GM21360 (cell line): ENCODE results near the gene HDAC4.
"Not testable (repeated sequence)": the region's sequence is repeated elsewhere in the genome, so short reads cannot be mapped to it uniquely, and the experiment has no call there.

Source experiments
- ATAC-seq: cut with Tn5 transposase; IDR thresholded peaks from one replicate; pipeline ENCODE4 v1.9.1; 2021; ENCODE audit warnings: mild to moderate bottlenecking, moderate library complexity; ENCODE audit not compliant: unreplicated experiment

Gene HDAC4

GRCh38 chr2:239082425-239082824 lies 318.4 kb downstream of the HDAC4 start:
- ATAC-seq, result no peak

- ATAC-seq, result no peak
Observed at GRCh38 chr2:239081622-239082021, 319.2 kb downstream of the HDAC4 start.

DNA sequence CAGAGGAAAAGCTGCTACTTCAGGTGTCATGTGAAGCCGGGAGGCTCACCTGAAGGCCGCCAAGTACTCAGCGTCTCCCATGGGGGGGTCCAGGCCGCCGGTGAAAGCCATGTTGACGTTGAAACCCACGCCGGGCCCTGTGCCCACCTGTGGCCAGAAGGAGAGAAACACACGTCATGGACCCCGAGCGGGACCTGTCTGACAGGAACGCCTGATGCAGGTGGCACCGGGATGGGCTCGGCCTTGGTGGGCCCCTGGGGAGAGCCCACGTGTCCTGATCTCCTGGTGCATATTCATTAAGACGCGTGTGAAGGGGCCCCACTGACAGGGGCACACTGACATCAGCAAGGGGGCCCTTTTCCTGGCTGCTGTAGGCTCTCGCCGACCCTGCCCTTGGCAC lies 319.8 kb downstream of the HDAC4 start:
- no peak for ATAC-seq

- no peak for ATAC-seq
Observed at GRCh38 chr2:239079671-239080294, 321.0 kb downstream of the HDAC4 start.

DNA sequence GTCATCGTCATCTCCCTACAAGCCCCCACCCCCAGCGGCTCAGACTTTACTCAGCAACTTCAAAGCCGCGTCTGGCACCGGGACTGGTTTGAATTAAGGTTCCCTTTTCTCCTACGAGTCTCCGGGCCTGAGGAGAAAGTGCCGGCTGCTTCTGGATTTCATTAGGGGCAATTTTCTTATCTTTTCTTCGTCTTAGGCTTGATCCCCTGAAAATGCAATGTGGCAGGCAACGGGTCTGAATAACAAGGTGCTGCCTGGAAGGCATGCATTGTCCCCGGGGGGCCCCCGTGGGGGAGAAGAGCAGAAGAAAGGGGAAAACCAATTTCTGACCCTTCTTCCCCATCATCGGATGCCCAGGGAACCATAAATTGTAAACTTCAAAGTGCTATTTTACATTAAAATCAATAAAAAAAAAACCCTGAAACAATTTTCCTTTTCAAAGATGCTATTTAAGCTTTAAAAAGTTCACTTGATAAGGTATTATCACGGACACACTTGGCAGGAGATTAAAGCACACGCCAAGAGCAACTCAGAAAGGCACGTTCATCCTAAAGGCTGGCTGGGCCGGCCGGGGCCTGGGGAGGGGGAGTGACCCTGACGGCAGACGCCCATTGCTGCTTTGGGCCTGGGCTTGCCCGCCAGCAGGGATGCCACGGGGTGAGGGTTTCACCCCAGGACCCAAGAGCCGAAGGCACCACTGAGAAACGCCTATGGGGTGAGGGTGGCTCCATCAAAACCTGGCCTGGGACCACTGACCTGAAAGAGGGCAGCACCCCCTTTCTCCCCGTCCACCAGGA lies 322.5 kb downstream of the HDAC4 start:
- ATAC-seq, result no peak

DNA sequence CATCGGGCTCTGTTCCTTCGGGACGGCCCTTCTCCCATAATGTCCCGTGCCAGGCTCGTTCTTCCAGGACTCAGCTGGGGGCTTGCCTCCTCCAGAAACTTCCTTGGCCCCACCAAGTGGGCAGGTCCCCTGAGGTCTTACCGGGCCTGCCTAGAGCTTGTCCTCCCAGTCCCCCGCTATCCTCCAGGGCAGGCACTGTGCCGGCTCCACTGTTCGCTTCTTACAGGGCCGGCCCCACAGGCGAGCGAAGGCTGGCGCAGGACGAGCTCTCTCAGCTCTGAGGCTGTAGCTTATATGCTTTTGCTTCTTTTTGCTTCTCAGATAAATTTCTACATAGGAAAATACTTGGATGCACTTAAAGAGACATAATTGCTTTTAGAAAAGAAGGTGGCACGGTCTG lies 323.6 kb downstream of the HDAC4 start:
- no peak for ATAC-seq

- no peak for ATAC-seq
Observed at GRCh38 chr2:239075918-239076758, 324.7 kb downstream of the HDAC4 start.

DNA sequence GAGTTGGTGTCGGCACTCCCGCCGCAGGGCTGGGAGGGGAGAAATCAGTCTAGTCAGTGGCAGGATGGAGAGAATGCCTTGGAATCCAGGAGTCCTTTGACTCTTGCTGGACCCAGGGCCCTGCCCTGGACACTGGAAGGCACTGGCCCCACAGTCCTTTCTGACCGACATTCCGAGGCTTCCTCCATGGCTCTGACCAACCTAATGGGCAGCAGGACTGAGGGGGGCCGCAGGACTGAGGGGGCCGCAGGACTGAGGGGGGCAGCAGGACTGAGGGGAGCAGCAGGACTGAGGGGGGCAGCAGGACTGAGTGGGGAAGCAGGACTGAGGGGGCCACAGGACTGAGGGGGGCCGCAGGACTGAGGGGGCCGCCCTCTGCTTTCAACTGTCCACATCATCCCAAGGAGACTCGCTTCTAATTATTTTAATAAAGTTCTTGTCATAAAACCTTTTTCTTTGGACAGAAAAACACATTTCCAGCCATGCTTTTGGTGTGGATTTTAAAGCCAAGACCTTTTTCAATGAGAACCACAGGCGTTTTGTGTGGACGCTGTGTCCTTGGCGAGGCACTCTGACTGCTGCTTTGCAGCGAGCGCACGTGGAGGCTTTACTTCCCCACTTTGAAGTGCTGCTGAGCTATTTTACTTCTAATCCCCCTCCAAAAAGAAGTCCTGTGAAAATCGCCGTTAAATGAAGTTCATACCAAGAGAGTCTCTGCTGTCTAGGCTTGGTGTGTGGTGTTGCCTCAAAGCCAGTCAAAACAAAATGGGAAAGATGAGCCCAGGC lies 326.9 kb downstream of the HDAC4 start:
- no peak for ATAC-seq

GRCh38 chr2:239073270-239073669 lies 327.6 kb downstream of the HDAC4 start:
- no peak for ATAC-seq

DNA sequence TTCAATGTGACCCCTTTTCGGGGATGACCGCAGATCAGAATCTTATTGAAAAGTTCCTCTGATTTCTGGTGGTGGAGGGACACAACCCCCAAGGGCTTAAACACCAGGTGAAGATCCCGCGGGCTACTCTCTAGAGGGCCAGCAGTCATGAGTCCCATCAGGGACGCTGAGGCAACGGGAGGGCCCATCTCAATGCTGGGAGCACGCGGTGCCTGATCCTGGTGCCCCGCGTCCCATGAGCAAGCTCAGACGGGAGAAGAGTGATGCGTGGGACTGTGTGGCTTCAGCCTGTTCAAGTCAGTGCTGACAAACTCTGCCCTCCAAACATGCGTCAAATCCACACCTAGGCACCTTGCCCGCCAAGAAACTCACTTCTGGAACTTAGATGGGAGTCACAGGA lies 328.0 kb downstream of the HDAC4 start:
- ATAC-seq, result no peak

- no peak for ATAC-seq
Observed at GRCh38 chr2:239070466-239070865, 330.4 kb downstream of the HDAC4 start.

DNA sequence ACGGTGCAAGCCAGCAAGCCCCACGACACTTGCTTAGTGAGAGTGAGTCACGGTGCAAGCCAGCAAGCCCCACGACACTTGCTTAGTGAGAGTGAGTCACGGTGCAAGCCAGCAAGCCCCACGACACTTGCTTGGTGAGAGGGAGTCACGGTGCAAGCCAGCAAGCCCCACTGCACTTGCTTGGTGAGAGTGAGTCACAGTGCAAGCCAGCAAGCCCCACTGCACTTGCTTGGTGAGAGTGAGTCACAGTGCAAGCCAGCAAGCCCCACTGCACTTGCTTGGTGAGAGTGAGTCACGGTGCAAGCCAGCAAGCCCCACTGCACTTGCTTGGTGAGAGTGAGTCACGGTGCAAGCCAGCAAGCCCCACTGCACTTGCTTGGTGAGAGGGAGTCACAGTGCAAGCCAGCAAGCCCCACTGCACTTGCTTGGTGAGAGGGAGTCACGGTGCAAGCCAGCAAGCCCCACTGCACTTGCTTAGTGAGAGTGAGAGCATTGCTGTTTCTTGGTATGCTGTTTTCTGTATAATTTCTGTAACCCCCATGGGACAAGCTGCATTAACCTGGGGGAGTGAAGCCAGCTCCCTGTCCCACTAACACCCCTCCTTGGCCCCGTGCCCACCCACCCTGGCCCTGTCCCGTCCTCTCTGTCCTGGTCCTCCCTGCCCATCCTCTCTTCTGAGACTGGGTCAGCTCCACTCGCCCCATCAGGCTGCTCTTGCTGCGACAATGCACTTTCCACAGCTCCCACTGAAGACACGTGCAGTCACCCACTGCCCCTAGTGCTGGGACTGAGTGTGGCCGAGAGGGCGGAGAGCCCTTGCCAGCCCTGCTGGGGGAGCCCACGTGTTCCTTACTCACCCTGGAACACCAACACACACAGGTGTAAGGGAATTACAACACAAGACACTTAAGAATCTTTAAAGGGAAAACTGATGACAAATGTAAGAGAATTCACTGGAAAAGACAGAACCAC lies 331.2 kb downstream of the HDAC4 start:
- not testable (repeated sequence) for ATAC-seq

DNA sequence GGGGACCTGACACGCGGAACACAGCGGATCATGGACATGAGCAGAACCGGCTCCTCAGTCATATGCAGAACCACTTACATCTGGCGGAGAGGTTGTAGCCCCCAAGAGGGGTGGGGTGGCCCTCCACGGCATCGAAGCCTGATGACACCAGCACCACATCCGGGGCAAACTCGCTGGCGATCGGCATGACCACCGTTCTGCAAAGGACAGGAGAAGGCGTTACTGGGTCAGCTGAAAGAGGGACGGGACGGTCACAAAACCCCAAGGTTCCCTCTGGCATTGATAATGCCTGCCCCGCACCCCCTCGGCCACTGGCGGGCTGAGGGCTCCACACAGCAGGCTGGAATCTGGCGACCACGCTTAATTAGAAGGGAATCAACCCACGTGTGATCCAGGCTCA lies 332.4 kb downstream of the HDAC4 start:
- ATAC-seq, result no peak

DNA sequence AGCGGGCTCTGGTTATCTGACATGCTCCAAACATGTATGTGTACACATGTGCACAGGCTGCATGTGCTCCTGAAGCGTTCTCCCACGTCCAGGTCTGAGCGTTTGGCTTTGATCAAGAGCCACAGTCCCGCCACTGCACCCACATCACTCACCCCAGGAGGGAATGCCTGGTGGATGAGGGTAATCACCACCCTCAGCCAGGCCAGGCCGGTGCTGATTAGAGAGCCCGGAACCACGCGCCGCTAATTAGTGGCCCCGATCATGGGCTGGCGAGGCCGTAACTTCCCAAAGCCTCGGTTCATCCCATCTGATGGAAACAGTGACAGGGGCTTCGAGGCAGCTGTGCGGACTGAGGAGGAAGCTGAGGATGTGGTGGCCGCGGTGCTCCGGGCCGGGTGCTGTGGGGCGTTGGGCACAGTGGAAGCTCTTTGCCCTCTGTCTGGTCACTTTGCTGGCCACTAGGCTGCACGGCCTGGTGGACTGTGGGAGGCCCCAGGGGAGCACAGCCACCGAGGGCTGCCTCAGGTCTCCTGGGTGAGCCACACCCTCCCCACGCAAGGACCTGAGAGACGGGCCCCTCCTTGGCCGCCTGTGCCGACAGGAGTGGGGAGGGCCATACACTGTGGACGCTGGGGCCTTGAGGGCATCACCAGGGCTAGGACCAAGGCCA lies 333.5 kb downstream of the HDAC4 start:
- no peak for ATAC-seq

DNA sequence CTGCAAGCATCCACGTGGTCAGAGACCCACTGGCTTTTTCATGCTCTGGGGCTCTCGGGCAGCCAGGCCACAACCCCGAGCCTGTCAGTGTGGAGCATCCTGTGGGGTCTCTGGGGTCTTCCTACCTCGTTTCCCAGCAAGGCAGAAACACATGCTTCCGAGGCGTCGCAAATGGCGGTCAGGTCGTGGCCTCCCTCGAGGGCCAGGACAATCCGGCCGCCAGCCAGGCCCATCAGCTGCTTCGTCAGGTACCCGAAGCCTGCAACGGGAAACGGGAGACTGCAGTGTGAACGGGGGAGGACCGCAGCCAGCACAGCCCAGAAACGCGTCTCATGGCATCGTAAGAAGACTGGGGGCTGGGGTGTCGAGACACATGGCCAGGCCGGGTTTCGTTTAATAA lies 334.2 kb downstream of the HDAC4 start:
- ATAC-seq, result no peak

DNA sequence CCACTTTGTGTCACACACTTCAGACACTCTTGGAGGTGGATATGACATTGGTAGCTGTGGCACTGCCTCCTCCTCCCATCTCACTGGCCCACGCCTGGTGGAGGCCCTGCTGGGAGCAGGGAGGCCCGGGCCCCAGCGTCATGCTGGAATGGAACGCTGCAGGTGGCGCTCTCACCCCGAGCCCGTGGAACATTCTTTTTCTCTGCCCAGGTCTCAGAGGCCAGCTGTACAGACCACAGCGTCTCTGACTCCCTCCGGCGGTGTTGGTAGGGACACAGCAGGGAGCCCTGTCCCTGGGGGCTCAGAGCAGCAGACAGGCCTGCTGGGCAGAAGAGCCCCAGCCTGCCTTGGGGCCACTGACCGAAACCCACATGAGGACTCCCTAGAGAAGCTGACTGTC lies 334.9 kb downstream of the HDAC4 start:
- ATAC-seq, result no peak

DNA sequence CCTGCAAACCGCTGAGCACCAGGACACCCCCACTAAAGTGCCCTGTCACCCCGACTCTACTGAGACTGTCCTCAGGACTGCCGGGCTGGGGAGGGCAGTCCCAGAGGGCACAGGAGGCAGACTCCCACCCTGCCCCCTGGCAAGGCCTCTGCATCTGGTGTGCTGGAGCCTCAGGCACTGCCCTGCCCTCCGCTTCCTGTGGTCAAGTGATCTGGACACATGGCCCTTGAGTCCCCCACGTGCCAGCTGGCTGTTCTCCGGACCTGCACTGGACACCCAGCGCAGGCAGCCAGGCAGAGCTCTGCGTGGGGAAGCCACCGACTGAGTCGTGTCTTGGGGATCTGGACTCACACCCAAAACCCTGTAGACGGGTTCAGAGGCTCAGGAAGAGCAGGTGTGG lies 335.3 kb downstream of the HDAC4 start:
- ATAC-seq, result no peak

- no peak for ATAC-seq
Observed at GRCh38 chr2:239064891-239065290, 335.9 kb downstream of the HDAC4 start.

GRCh38 chr2:239064253-239064652 lies 336.6 kb downstream of the HDAC4 start:
- ATAC-seq, result no peak
